HUDEP-2 (cell line): ENCODE measurements around the gene PRPS1L1.

ENCODE experiments used
- DNase-seq, 76 experiments: peaks; one replicate each; lab custom pipeline; 2025; ENCODE audit not compliant: unreplicated experiment in 76 of 76; lab: John Stamatoyannopoulos, UW

PRPS1L1 gene

DNA sequence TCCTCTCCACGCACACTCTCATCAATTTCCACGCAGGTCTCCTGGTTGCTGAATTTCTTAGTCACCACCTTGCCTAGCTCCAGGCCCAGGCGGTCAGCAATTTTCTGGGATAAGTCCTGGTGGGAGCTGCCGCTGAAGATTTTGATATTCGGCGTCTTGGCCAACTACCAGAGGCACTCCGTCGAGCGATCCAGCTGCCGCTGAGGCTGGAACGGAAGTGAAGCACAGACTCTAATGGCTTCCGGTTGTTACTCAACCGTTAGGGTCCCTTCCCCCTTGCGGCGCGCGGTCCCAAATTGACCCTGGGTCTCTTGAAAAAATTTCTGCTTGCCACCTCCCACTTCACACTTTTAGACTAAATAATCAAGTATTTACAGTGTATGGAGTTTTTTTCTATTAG is at the start of gene PRPS1L1:
Gene PRPS1L1, minus strand, starts transcription at position 219 of the 400 bp plus-strand sequence.
- DNase-seq = no peak

DNA sequence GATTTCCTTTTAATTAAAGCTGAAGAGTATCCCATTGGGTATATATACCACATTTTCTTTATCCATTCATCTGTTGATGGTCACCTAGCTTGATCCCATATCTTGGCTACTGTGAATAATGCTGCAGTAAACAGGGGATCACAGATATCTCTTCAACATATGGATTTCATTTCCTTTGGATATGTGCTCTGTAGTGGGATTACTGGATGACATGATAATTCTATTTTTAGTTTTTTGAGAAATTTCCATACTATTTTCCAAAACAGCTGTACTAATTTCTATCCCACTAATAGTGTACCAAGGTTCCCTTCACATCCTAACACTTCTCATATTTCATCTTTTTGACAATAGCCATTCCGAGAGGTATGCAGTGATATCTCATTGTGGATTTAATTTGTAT is 48.8 kb upstream of the PRPS1L1 start:
- no peak for DNase-seq

DNA sequence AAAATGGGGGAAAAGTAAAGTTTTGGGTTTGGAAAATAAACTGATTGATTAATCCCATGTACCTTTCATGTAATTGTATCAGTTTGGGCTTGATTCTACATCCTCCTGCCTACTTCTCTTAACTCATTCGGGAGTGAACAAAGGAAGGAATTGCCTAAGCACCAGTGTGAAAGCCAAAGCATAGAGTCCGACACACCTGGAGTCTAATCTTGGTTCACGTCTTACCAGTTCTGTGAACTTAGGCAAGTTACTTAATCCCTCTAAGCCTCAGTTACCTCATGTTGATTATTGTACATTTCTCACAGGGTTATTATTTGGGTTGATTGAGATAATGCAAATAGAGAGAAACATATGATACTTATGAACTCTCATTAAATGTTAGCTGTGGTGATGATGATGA is 41.1 kb upstream of the PRPS1L1 start:
- DNase-seq = no peak

DNA sequence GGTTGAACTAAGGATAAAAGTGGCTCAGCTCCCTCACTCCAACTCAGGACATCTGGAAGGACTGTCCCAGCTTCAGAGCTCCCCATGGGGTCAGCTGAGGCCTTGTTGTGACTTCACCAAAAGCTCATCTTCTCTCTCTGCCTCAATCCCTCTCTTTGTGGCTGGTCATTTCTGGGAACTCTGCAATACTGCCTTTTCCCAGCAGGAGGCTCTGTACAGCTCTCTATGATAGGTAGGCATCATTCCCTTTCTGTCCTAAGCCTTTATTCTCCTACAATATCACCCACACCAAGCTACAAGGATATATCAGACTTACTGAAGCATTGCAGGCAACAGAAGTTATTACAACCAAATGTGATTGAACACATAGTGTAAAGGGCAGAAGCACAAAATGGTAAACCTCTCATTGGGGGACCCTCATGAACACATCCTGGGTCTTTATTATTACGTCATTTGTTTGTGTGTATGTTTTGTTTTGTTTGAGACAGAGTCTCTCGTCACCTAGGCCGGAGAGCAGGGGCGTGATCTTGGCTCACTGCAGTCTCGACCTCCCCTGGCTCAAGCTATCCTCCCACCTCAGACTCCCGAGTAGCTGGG is 36.7 kb upstream of the PRPS1L1 start:
- peak in 17 of 76 experiments; percentile 1 to 34 (median 11) for DNase-seq

DNA sequence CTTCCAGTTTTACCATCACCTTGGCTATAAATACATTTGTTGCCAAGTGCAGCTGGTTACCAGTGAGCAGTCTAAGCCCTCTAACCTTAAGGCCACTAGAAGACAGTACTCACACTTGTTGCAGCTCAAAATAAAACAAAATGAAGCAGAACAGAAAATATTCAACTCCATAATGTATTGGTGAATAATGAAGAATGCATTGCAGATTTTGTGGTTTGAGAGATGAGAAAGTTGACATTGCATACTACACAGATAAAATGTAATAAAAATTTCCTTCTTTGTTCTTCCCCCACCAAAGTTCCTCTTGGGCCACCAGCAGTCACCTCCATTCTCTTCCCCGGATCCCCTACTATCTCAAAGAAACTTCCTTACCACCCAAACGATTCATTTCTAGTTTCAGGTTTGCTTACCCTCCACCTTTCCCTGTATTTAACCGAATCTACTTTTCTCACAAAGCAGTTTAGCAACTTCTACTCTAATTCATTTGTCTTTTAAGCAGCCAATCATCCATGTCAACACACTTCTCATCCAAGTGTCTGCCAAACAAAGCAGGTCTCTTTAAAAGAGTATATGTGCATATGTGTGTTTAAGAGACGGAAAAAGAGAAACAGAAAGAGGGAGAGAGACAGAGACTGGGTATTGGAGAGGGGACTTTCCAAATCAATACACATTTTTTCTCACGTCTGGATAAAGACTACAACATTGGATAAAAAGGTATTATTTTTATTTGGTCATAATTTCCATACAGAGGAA is 35.7 kb upstream of the PRPS1L1 start:
- DNase-seq = no peak

DNA sequence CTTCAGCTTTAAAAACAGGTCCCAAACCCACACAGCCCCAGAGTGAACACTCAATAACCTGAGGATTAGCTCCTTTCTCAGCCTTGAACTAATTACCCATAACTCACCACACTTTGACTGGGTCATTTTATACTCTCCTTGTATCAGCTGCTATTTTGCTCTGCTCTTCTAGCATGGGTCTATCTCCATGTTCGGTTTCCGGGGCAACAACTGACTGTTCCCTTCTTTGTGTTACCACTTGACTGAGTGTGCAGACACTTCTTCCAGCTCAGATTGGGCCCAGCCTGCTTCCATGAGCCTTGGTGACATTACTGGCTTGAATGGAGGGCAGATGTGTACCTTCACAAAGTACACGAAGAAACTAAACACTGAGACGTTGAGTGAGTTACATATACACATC is 31.5 kb upstream of the PRPS1L1 start:
- no peak for DNase-seq

DNA sequence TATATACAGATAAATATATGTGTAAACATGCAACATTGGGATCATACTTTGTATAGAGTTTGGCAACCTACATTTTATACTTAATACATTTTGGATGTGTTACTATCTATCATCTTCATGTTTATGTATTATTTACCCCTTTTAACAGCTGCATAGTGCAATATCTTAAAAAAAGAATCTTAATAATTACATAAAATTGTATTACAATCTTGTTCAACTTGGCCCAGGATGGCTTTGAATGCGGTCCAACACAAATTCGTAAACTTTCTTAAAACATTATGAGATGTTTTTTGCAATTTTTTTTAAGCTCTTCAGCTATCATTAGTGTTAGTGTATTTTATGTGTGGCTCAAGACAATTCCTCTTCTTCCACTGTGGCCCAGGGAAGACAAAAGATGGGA is 26.3 kb upstream of the PRPS1L1 start:
- DNase-seq = no peak

DNA sequence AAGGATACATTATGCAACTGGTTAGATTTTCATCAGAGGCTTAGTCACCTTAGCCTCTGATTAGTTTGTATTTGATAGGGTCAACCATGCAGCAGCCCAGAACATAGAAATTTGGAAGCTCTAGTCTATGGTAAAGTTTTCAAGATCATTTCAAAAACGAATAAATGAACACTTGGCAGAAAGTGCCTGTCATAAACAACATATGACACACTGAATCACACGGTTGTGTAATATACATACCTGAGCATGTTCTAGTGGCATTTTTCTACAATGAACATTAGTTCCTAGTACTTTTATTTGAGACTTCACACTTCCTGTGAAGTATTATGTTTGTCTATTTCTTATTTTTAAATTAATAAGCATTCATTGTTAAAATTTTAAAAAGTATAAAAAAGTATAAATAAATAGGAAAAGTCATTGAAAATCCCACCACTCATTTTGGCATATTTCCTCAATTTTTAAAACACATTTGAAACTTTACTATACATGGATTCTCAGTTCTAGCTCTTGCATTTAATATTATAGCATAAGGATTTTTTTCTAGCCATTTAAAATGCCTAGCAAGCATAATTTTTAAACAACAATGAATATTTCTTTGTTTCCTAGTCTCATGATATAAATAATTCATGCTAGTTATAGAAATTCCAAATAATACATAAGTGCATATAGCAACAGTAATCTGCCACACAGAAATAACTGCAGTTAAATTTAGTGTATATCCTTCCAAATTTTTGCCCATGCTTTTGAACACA is 25.7 kb upstream of the PRPS1L1 start:
- DNase-seq = no peak

DNA sequence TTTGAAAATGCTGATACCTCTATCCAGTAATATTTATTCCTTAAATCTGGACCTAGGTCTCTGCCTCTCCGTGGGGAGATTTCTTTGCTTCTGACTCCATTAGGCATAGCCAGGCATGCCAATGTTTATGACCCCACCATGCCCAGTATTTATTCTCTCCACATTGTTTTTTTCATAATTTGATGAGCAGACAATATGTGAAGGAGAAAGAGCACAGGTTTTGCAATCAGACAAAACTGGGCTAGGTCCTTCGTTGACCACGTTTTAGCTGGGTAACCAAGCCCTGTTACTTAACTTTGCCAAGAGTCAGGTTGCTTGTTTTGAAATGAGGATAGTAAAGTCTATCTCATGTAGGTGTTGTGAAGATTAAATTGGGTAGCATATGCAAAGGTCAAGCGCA is 21.6 kb upstream of the PRPS1L1 start:
- no peak for DNase-seq

DNA sequence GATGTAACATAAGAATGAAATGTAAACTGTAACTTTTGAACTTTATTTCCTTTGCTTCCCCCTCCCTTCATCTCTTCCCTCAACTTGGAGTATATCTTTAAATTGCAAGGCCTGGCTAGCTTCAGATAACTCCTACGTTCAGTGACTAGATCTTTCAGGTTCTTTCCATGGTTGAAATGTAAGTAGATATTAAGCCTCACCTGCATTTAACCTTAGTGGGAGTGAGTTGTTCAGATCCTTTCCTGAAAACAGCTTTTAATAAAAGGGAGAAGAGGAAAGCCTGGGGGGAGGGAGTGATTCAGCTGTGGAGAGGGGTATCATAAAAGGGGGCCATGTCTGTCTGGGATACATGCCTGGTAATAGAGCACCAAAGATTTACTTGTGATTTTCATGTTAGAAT is 19.0 kb upstream of the PRPS1L1 start:
- DNase-seq = no peak

DNA sequence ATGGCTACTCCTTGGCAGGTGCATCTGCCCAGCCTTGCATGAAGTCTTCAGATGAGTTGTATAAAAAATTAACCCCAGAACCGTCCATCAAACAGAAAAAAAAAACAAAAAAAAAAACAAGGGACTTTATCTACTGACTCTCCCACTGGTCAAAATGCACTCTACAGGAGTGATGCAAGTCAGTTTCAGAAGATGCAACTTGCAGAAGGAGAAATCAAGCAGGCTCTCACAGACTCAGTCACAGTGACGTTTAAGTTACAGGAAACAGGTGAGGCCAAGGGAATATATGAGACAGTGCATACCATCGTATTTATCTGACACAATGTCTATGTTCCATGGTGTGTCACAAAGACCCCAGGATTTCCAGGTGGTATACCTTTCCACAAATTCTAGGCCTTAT is 17.5 kb upstream of the PRPS1L1 start:
- DNase-seq = no peak

DNA sequence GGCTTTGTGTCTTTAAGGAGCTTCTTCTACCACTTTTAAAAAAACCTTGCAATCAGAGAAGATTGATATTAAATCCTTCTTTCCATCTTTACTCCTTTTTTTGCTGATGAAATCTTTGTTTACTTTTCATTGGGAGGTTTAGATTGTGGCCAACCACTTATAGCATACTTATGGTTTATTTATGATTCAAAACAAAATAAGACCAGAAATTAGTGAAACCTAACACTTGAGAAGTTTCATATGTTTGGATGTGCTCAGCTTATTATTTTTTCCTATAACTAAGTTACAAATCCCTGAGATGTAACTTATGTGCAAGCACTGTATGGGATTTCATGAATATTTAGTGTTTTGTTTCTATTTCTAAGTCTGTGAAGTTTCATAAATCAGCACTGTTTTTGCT is 13.5 kb upstream of the PRPS1L1 start:
- no peak for DNase-seq

DNA sequence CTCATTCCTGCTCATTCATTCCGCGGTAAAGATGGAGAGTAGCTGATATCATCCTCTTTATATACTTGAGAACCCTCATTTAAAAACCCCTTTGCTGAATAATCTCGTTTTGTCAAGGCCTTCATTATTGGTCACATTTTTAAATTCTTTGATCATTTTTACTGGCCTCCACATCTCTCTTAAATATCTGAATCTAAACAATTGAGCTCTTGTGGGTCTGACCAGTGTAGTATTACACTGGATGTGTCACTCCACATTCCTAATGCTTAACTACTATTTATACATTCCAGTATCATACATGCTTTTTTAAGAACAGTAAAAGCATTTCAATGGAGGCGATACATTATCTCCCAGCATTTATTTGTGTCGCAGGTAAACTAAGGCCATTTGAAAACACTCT is 12.6 kb upstream of the PRPS1L1 start:
- DNase-seq = no peak

DNA sequence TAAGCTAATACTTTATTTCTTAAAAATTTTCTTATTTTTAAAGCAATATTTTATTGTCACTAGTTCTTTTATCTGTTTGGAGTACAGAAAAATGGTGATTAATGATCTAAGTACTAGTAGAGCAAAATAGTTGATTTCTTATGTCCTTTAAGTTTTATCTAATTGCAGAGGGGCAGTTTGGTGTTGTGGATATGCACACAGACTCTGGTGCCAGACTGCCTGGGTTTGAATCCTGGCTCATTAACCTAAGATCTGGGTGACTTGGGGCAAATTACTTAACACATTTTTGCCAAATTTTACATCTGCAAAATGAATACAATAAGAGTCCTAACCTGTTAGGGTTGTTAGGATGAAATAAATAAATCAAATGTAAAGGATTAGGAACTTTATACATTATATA is 10.7 kb upstream of the PRPS1L1 start:
- peak in 1 of 76 experiments; percentile 5 for DNase-seq

DNA sequence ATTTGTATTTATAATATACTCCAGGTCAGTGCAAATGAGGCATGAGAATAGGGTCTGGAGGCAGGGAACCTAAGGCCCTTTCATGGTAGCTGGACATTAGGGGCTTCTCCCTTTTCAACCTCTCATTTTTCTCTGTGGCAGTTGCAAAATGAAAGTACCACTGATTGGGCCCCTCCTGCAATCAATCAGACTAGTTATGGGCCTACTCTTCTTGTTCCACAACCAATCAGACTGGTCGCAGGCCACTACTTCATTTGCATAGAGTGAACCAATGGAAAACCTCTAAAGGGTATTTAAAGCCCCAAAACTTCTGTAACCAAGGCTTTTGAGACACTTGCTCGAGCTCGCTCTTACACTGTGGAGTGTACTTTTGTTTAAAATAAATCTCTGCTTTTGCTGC is 10.0 kb upstream of the PRPS1L1 start:
- no peak for DNase-seq

DNA sequence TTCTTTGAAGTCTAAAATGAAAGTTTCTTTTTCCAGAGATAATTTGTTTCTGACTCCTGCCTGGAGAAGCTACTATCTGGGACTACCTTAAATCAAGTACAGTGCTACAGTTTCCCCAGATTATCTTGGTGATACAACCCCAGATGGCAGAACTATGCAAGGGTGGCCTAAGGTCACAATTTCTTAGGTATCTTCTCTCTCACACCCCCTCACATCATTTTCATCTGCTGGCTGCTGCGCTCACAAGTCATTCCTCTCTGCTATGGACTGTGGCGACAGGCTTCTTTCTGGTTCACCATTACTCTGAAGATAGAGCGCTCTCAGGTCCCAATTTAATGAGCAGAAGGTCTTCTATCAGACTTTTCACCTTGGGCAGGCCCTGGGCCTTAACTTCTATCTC is 9.1 kb upstream of the PRPS1L1 start:
- DNase-seq = no peak

DNA sequence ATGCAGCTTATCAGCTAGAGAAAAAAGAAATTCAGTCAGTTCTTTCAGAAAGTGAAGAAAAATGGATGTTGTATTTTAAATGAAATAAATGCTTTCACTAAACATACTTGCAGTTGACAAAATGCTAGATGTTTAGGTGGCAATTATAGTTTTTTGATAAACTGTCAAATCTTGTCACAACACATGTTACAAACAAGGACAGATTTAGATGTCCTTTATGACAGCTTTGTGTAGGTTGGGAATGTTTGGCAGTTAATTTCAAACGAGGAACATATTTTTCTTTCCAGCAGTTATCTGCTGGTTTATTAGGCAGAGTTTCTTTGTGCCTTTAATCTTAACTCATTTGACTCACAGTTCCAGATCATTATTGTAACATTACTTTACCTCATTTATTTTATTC is 3.1 kb upstream of the PRPS1L1 start:
- DNase-seq = no peak

DNA sequence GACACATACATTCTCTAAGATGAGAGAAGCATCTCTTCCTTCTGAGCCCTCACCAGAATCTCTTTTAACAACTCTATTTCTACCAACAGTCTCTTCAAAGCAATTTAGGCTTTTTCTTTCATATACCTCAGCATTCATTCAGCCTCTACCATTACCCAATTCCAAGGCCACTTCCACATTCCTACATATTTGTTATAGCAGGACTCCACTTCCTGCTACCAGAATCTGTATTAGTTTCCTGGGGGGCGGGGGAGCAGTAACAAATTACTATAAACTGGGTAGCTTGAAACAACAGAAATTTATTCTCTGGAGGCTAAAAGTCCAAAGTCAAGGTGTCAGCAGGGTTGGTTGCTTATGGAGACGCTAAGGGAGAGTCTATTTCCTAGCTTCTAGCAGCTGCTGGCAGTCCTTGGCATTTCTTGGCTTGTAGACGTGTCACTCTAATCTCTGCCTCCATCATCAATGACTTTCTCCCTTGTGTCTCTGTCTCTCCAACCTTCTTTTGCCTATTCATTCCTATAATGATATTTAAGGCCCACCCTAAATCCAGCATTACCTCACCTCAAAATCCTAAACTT is 7.4 kb downstream of the PRPS1L1 start:
- DNase-seq = no peak

DNA sequence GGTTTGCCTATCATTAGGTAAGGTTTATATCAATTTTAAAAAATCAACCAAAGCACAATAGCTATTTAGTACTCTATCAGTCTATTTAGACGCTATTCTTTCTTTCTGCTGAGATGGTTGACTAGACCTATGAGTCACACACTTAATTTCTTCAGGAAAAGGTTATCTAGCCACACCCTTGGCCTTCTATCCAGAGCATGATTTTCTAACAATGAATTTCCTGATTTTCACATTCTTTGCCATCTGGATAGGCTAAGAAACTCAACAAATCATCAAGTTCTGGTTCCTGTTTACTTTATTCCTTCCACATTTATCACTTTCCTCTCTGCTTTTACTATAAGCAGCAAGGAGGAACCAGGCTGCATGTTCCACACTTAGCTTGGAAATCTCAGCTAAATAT is 8.1 kb downstream of the PRPS1L1 start:
- no peak for DNase-seq

DNA sequence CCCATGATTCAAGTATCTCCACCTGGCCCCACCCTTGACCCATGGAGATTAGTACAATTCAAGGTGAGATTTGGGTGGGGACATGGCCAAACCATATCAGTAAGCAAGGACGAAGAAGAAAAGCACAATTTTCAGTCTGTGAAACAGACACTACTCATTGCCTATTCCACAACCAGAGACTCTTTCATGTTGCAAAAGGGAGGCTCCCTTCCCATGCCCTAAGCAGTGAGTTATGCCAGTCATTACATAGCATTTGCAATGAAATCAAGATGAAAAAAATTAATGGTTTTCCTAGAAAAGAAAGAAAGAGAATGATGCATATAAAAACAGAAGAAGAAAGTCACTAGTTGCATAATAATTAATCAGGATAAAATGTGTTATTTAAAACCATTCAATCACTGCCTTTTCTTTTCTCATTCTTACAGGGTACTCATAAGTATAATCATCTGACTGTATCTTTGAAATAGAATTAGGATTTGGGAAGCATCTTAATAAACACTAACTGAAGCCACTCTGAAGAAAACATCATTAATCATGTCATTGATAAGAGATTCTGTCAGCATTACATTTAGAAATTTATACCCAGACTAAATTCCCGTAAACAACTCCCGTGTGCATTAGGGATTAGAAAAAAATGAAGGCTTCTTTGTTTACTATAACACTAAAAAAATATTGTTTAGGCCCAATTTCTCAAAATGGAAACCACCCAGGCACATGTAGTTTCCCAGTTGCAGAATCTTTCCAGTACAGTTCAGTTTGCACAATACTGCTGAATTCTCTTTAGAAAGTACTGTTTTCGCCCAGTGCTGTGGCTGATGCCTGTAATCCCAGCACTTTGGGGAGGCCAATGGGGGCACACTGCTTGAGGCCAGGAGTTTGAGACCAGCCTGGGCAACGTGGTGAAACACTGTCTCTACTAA is 9.1 kb downstream of the PRPS1L1 start:
- no peak for DNase-seq
